Mesenchymal stem cell (in vitro differentiated cells and primary cell): ENCODE data around the gene MORC4.

Experiments
- DNase-seq: peaks from one replicate; pipeline ENCODE4 v3.0.0-alpha.2; 2013
- H2AFZ ChIP-seq: one replicate; pipeline ENCODE4 v1.6.1; 2013; ENCODE audit warnings: low read depth, mild to moderate bottlenecking, control low read depth, inconsistent platforms, low read length, moderate library complexity
- H2AK5ac ChIP-seq: 2 replicates; pipeline ENCODE4 v1.6.1; 2013; ENCODE audit warnings: low read length, moderate library complexity, mild to moderate bottlenecking, inconsistent platforms; ENCODE audit not compliant: severe bottlenecking
- H2BK120ac ChIP-seq: one replicate; pipeline ENCODE4 v1.6.1; 2013; ENCODE audit warnings: low read depth, mild to moderate bottlenecking, inconsistent platforms, low read length, moderate library complexity
- H2BK12ac ChIP-seq, 2 experiments: one replicate each; pipeline ENCODE4 v1.6.1; 2013; ENCODE audit warnings: inconsistent platforms in 2 of 2, low read length in 2 of 2, mild to moderate bottlenecking in 2 of 2, moderate library complexity in 2 of 2, control low read depth in 1 of 2
- H2BK15ac ChIP-seq: one replicate; pipeline ENCODE4 v1.6.1; 2013; ENCODE audit warnings: mild to moderate bottlenecking, low read depth, inconsistent platforms; ENCODE audit not compliant: poor library complexity, severe bottlenecking
- H2BK5ac ChIP-seq: 2 replicates; pipeline ENCODE4 v1.6.1; 2013; ENCODE audit warnings: low read depth, mild to moderate bottlenecking, low read length, control low read depth, inconsistent platforms; ENCODE audit not compliant: poor library complexity, severe bottlenecking
- H3K14ac ChIP-seq, 2 experiments: one replicate each; pipeline ENCODE4 v1.6.1; 2013; ENCODE audit warnings: inconsistent platforms in 2 of 2, low read length in 2 of 2, control low read depth in 1 of 2, mild to moderate bottlenecking in 1 of 2, moderate library complexity in 1 of 2
- H3K18ac ChIP-seq, 2 experiments: one replicate each; pipeline ENCODE4 v1.6.1; 2013; ENCODE audit warnings: inconsistent platforms in 2 of 2, low read length in 2 of 2, control low read depth in 1 of 2, low read depth in 1 of 2, mild to moderate bottlenecking in 1 of 2
- H3K23ac ChIP-seq, 2 experiments: one replicate each; pipeline ENCODE4 v1.6.1; 2013; ENCODE audit warnings: inconsistent platforms in 2 of 2, low read length in 2 of 2, mild to moderate bottlenecking in 2 of 2, moderate library complexity in 2 of 2, control low read depth in 1 of 2
- H3K27ac ChIP-seq: 2 replicates; pipeline ENCODE4 v1.5.1; 2013; ENCODE audit warnings: mild to moderate bottlenecking, moderate library complexity, low read length, control low read depth, inconsistent platforms; ENCODE audit not compliant: poor library complexity, severe bottlenecking
- H3K27me3 ChIP-seq, 2 experiments: 2 replicates each; pipeline versions ENCODE4 v1.6.1 to v1.7.0; 2013; ENCODE audit warnings: low read length in 2 of 2, mild to moderate bottlenecking in 2 of 2, moderate library complexity in 2 of 2, control low read depth in 1 of 2, inconsistent platforms in 1 of 2; ENCODE audit not compliant: control insufficient read depth in 1 of 2, insufficient read depth in 1 of 2
- H3K36me3 ChIP-seq, 2 experiments: 2 replicates each; pipeline versions ENCODE4 v1.6.1 to v1.7.0; 2013; ENCODE audit warnings: low read length in 2 of 2, control low read depth in 1 of 2, inconsistent platforms in 1 of 2, low read depth in 1 of 2, mild to moderate bottlenecking in 1 of 2; ENCODE audit not compliant: insufficient read depth in 2 of 2, control insufficient read depth in 1 of 2
- H3K4ac ChIP-seq, 2 experiments: one replicate each; pipeline ENCODE4 v1.6.1; 2013; ENCODE audit warnings: inconsistent platforms in 2 of 2, low read length in 2 of 2, mild to moderate bottlenecking in 2 of 2, moderate library complexity in 2 of 2, control low read depth in 1 of 2, low read depth in 1 of 2
- H3K4me1 ChIP-seq: 2 replicates; pipeline ENCODE4 v1.6.1; 2013; ENCODE audit warnings: low read depth, low read length, control low read depth; ENCODE audit not compliant: control insufficient read depth, insufficient read depth
- H3K4me2 ChIP-seq: 2 replicates; pipeline ENCODE4 v1.6.1; 2013; ENCODE audit warnings: low read length, mild to moderate bottlenecking, inconsistent platforms; ENCODE audit not compliant: poor library complexity, severe bottlenecking
- H3K4me3 ChIP-seq, 2 experiments: 2 replicates each; pipeline versions ENCODE4 v1.5.1 to v1.7.0; 2013; ENCODE audit warnings: low read length in 2 of 2, mild to moderate bottlenecking in 2 of 2, control low read depth in 1 of 2, low read depth in 1 of 2; ENCODE audit not compliant: insufficient read depth in 1 of 2
- H3K79me1 ChIP-seq: replicated peaks from 2 replicates; pipeline ENCODE4 v1.6.1; 2013; ENCODE audit warnings: mild to moderate bottlenecking, control low read depth, low read length, inconsistent platforms; ENCODE audit not compliant: poor library complexity, severe bottlenecking
- H3K9ac ChIP-seq: 2 replicates; pipeline ENCODE4 v1.7.0; 2013; ENCODE audit warnings: mild to moderate bottlenecking, low read length, moderate library complexity
- H3K9me3 ChIP-seq: 2 replicates; pipeline ENCODE4 v1.7.0; 2013; ENCODE audit warnings: mild to moderate bottlenecking, low read length; ENCODE audit not compliant: control insufficient read depth
- H4K8ac ChIP-seq: one replicate; pipeline ENCODE4 v1.6.1; 2013; ENCODE audit warnings: inconsistent platforms, mild to moderate bottlenecking, low read length, moderate library complexity
- H4K91ac ChIP-seq: one replicate; pipeline ENCODE4 v1.6.1; 2013; ENCODE audit warnings: mild to moderate bottlenecking, low read length, inconsistent platforms
- WGBS: methylation state at CpG from one replicate; pipeline ENCODE4 v1.1.7; 2013; ENCODE audit warnings: mixed read lengths; 5-methylcytosine and 5-hydroxymethylcytosine counted together

The MORC4 gene

DNA sequence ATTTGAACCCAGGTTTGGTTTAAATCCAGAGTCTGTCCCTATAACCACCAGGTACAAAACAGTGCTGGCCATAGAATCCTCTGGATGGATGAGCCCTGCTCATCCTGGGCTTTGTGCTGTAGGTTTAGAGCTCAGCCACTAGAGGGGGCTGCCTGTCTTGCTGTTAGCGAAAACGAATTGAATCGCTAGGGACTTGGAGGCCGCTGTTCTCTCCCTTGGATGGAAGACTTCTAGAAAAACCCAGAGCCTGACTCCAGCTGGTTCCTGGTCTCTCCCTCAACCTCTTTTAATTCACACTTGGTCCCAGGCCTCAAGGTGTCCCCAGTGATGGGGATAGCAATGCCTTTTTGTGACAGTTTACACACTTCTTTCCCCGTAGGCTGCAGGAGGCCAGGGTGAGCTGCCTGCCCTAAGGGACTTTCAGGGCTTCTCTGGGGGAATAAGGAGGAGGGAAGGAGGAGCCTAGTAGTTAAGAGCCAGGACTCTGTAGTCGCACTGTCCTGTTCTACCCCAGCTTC, 105.6 kb downstream of the MORC4 start:
- Histone ChIP-seq H3K9ac (peak overlapping the region; percentile 60), H2BK5ac (no peak overlapping the region), H3K4me2 (no peak overlapping the region), H2BK12ac (no peak overlapping the region), H3K27ac (peak overlapping the region; percentile 86), H4K91ac (peak overlapping the region; percentile 39), H3K4me1 (peaks cover 6% of the 10 kb centered on the region), H3K4ac (no peak overlapping the region), H3K9me3 (no peaks in the 10 kb centered on the region), H2BK120ac (no peak overlapping the region), H3K4me3 (no peak overlapping the region), H2AFZ (peak overlapping the region; percentile 67), H3K14ac (no peak overlapping the region), H3K23ac (no peak overlapping the region), H3K27me3 (peaks cover 0 to 38% of the 10 kb centered on the region in 2 experiments), H3K36me3 (no peaks in the 10 kb centered on the region), H2BK15ac (no peak overlapping the region), H3K79me1 (no peaks in the 10 kb centered on the region), H3K18ac (peak overlapping the region; percentile 21 to 38), H4K8ac (peak overlapping the region; percentile 80), H2AK5ac (no peak overlapping the region)
- DNase-seq = peak; percentile 74
- WGBS = 0% methylated on average over 5 of the region's 6 CpGs

DNA sequence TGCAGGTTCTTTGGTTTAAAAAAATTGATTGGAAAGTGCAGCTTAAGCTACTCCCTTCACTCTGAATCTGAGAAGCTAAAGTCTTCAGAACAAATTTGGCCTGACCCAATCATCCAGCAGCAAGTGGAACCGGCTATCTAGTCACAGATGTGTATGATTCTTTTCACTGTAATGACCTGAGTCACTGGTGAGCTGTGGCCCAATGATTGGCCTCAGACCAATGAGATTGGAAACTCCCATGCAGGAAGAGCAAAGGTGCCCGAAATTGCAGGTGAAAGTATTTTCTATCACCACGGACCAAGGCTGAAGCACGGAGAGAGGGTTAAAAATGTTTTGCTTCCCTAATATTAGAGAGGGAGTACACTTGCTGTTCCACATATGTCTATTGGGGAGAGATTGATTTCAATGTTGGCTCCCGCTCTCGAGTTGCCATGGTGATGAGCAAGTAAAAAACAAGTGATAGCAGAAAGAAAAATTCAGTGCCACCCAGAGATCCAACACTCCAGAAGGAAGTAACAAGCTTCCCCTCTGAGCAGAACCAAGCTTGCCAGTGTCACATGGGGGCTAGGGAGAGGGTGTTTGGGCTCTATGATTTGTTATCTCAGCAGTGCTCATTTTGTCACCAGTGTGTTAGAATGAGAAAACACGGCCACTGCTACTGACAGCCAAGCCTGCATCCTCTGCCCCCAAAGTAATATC, 108.1 kb downstream of the MORC4 start:
- WGBS = 82% methylated on average over 5 of the region's 7 CpGs
- no peak overlapping the region for H2BK5ac ChIP-seq
- H3K9me3 ChIP-seq = peaks cover 6% of the 10 kb centered on the region
- H3K23ac ChIP-seq = no peak overlapping the region
- H3K4me2 ChIP-seq = no peak overlapping the region
- H2BK120ac ChIP-seq = no peak overlapping the region
- no peak overlapping the region for H3K14ac ChIP-seq
- no peak for DNase-seq
- no peak overlapping the region for H4K8ac ChIP-seq
- H3K4me1 ChIP-seq = peaks cover 6% of the 10 kb centered on the region
- H3K18ac ChIP-seq = no peak overlapping the region
- no peak overlapping the region for H3K4me3 ChIP-seq
- peaks cover 0 to 36% of the 10 kb centered on the region in 2 experiments for H3K27me3 ChIP-seq
- H3K4ac ChIP-seq = no peak overlapping the region
- H3K79me1 ChIP-seq = no peaks in the 10 kb centered on the region
- H2AFZ ChIP-seq = no peak overlapping the region
- no peak overlapping the region for H4K91ac ChIP-seq
- no peak overlapping the region for H2BK12ac ChIP-seq
- no peak overlapping the region for H3K9ac ChIP-seq
- no peaks in the 10 kb centered on the region for H3K36me3 ChIP-seq
- H2AK5ac ChIP-seq = no peak overlapping the region
- no peak overlapping the region for H2BK15ac ChIP-seq
- H3K27ac ChIP-seq = no peak overlapping the region
